KMS-11 (cell line): ENCODE data around the gene AKR7A3.
"Not testable (repeated sequence)": the region's sequence is repeated elsewhere in the genome, so short reads cannot be mapped to it uniquely, and the experiment has no call there.

ENCODE experiments used
- H2AFZ ChIP-seq: fragments of 200-600 bp; sonication (generic); 2 replicates; pipeline ENCODE4 v1.6.1; 2016; ENCODE audit warnings: antibody characterized with exemption, mixed run types, low read depth
- H3K27ac ChIP-seq: fragments of 200-600 bp; sonication (generic); 2 replicates; pipeline ENCODE4 v1.6.1; 2016; ENCODE audit warnings: mild to moderate bottlenecking, mixed run types
- H3K27me3 ChIP-seq: fragments of 200-600 bp; sonication (generic); 2 replicates; pipeline ENCODE4 v1.6.1; 2017; ENCODE audit warnings: mild to moderate bottlenecking, low read depth, mixed run types, moderate library complexity; ENCODE audit not compliant: insufficient read depth
- H3K36me3 ChIP-seq: fragments of 200-600 bp; sonication (generic); 2 replicates; pipeline ENCODE4 v1.6.1; 2017; ENCODE audit warnings: mild to moderate bottlenecking, mixed run types; ENCODE audit not compliant: insufficient read depth
- H3K4me1 ChIP-seq: fragments of 200-600 bp; sonication (generic); 2 replicates; pipeline ENCODE4 v1.6.1; 2016; ENCODE audit warnings: mild to moderate bottlenecking, low read depth, mixed run types; ENCODE audit not compliant: poor library complexity, severe bottlenecking
- H3K4me2 ChIP-seq: fragments of 200-600 bp; sonication (generic); 2 replicates; pipeline ENCODE4 v1.7.0; 2016; ENCODE audit warnings: mild to moderate bottlenecking, mixed run types
- H3K4me3 ChIP-seq: fragments of 200-600 bp; sonication (generic); IDR thresholded peaks from 2 replicates; pipeline ENCODE4 v1.6.1; 2017; ENCODE audit warnings: low read depth, low read length, mixed read lengths; ENCODE audit not compliant: insufficient read depth
- H3K79me2 ChIP-seq: fragments of 200-600 bp; sonication (generic); 2 replicates; pipeline ENCODE4 v1.6.1; 2016; ENCODE audit warnings: low read depth, mixed run types; ENCODE audit not compliant: insufficient read depth
- H3K9ac ChIP-seq: fragments of 200-600 bp; sonication (generic); 2 replicates; pipeline ENCODE4 v1.6.1; 2016; ENCODE audit warnings: mild to moderate bottlenecking, mixed run types
- H4K20me1 ChIP-seq: fragments of 200-600 bp; sonication (generic); 2 replicates; pipeline ENCODE4 v1.6.1; 2016; ENCODE audit warnings: mild to moderate bottlenecking, mixed run types; ENCODE audit not compliant: insufficient read depth
- TF ChIP-seq, protein P1 (sequence below): fragments of 200-600 bp; sonication (generic); conservative IDR thresholded peaks from 2 replicates; pipeline ENCODE4 v1.6.1; 2017; ENCODE audit warnings: low read depth, mild to moderate bottlenecking, antibody characterized with exemption, low read length, moderate library complexity, mixed read lengths

Gene AKR7A3

GRCh38 chr1:19269427-19270342 is 18.9 kb downstream of the AKR7A3 start:
- not testable (repeated sequence) for H3K27ac ChIP-seq, H3K4me2 ChIP-seq, H3K27me3 ChIP-seq, H3K4me1 ChIP-seq, H4K20me1 ChIP-seq, H3K36me3 ChIP-seq, H3K79me2 ChIP-seq, H3K4me3 ChIP-seq, H3K9ac ChIP-seq, H2AFZ ChIP-seq

DNA sequence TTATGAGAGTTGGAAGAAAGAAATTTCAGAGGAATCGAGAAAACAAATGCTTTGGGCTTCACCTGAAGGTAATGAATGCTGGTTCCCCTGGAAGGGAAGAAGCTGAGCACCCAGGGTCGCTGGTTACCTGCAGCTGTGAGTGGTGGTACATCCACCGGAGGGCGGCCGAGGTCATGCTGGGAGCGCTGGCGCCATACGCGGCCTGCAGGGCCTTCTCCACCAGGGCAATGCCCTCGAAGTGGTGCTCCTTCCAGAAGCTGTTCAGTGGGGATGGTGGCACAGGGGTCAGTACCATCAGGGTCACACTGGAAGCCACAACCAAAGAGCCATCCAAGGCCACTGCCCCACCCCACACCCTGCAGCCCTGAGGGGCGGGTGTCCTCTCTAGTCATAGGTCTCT is 20.1 kb downstream of the AKR7A3 start:
- Histone ChIP-seq H2AFZ (no peak overlapping the region), H3K36me3 (no peaks in the 10 kb centered on the region), H3K9ac (no peak overlapping the region), H3K4me1 (no peaks in the 10 kb centered on the region), H3K4me2 (no peak overlapping the region), H3K79me2 (no peaks in the 10 kb centered on the region), H3K4me3 (no peak overlapping the region), H4K20me1 (no peaks in the 10 kb centered on the region), H3K27me3 (no peaks in the 10 kb centered on the region), H3K27ac (no peak overlapping the region)
- TF ChIP-seq, protein P1, sequence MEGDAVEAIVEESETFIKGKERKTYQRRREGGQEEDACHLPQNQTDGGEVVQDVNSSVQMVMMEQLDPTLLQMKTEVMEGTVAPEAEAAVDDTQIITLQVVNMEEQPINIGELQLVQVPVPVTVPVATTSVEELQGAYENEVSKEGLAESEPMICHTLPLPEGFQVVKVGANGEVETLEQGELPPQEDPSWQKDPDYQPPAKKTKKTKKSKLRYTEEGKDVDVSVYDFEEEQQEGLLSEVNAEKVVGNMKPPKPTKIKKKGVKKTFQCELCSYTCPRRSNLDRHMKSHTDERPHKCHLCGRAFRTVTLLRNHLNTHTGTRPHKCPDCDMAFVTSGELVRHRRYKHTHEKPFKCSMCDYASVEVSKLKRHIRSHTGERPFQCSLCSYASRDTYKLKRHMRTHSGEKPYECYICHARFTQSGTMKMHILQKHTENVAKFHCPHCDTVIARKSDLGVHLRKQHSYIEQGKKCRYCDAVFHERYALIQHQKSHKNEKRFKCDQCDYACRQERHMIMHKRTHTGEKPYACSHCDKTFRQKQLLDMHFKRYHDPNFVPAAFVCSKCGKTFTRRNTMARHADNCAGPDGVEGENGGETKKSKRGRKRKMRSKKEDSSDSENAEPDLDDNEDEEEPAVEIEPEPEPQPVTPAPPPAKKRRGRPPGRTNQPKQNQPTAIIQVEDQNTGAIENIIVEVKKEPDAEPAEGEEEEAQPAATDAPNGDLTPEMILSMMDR, result no peak

GRCh38 chr1:19262744-19263143 is 25.8 kb downstream of the AKR7A3 start:
- H3K27ac ChIP-seq, result no peak overlapping the region
- H3K4me1 ChIP-seq, result no peaks in the 10 kb centered on the region
- no peaks in the 10 kb centered on the region for H3K79me2 ChIP-seq
- no peaks in the 10 kb centered on the region for H4K20me1 ChIP-seq
- TF ChIP-seq, protein P1, result no peak
- H3K36me3 ChIP-seq, result no peaks in the 10 kb centered on the region
- no peak overlapping the region for H2AFZ ChIP-seq
- no peak overlapping the region for H3K4me3 ChIP-seq
- H3K9ac ChIP-seq, result no peak overlapping the region
- no peak overlapping the region for H3K4me2 ChIP-seq
- no peaks in the 10 kb centered on the region for H3K27me3 ChIP-seq

GRCh38 chr1:19262047-19262446 is 26.5 kb downstream of the AKR7A3 start:
- Histone ChIP-seq H3K79me2 (no peaks in the 10 kb centered on the region), H3K27ac (no peak overlapping the region), H3K4me2 (no peak overlapping the region), H3K9ac (no peak overlapping the region), H4K20me1 (no peaks in the 10 kb centered on the region), H2AFZ (no peak overlapping the region), H3K4me1 (no peaks in the 10 kb centered on the region), H3K27me3 (no peaks in the 10 kb centered on the region), H3K4me3 (no peak overlapping the region), H3K36me3 (no peaks in the 10 kb centered on the region)
- TF ChIP-seq, protein P1, result no peak
